Ishikawa (cell line): ENCODE data around the gene PRICKLE4.

Experiments
- CEBPB ChIP-seq: IDR thresholded peaks from 2 replicates; pipeline ENCODE4 v1.6.1; 2012
- CREB1 ChIP-seq: IDR thresholded peaks from 2 replicates; pipeline ENCODE4 v1.6.1; 2012; ENCODE audit warnings: low read depth
- EGR1 ChIP-seq: IDR thresholded peaks from 2 replicates; pipeline ENCODE4 v1.6.1; 2012
- EP300 ChIP-seq: IDR thresholded peaks from 2 replicates; pipeline ENCODE4 v1.6.1; 2012; ENCODE audit warnings: borderline replicate concordance
- FOXM1 ChIP-seq: IDR thresholded peaks from 2 replicates; pipeline ENCODE4 v1.6.1; 2012; ENCODE audit warnings: low read depth, borderline replicate concordance
- MAX ChIP-seq: IDR thresholded peaks from 2 replicates; pipeline ENCODE4 v1.6.1; 2012
- NFIC ChIP-seq: IDR thresholded peaks from 2 replicates; pipeline ENCODE4 v1.6.1; 2012
- RAD21 ChIP-seq: IDR thresholded peaks from 2 replicates; pipeline ENCODE4 v1.6.1; 2012; ENCODE audit warnings: low read depth
- REST ChIP-seq: IDR thresholded peaks from 2 replicates; pipeline ENCODE4 v1.6.1; 2012; ENCODE audit warnings: low read depth, mild to moderate bottlenecking
- TAF1 ChIP-seq: IDR thresholded peaks from 2 replicates; pipeline ENCODE4 v1.6.1; 2012; ENCODE audit warnings: low read depth, mild to moderate bottlenecking
- TCF12 ChIP-seq: IDR thresholded peaks from 2 replicates; pipeline ENCODE4 v1.6.1; 2012; ENCODE audit warnings: low read depth
- TEAD4 ChIP-seq: IDR thresholded peaks from 2 replicates; pipeline ENCODE4 v1.6.1; 2012
- USF1 ChIP-seq: IDR thresholded peaks from 2 replicates; pipeline ENCODE4 v1.6.1; 2012
- YY1 ChIP-seq: IDR thresholded peaks from 2 replicates; pipeline ENCODE4 v1.6.1; 2012; ENCODE audit warnings: low read depth
- ZBTB7A ChIP-seq: IDR thresholded peaks from 2 replicates; pipeline ENCODE4 v1.6.1; 2012; ENCODE audit warnings: low read depth

Gene PRICKLE4

GRCh38 chr6:41832263-41832662, 51.7 kb downstream of the PRICKLE4 start:
- TF ChIP-seq TEAD4 (no peak), MAX (no peak), ZBTB7A (no peak), EP300 (no peak), RAD21 (no peak), CREB1 (no peak), EGR1 (no peak), TAF1 (no peak), CEBPB (no peak), TCF12 (no peak), FOXM1 (no peak), YY1 (no peak), REST (no peak)

- no peak for TF ChIP-seq EGR1
- no peak for TF ChIP-seq TAF1
- TF ChIP-seq RAD21, result no peak
- no peak for TF ChIP-seq MAX
- TF ChIP-seq REST, result no peak
- TF ChIP-seq ZBTB7A, result no peak
- no peak for TF ChIP-seq TEAD4
- no peak for TF ChIP-seq EP300
- TF ChIP-seq YY1, result no peak
- no peak for TF ChIP-seq USF1
These were observed 55.6 kb downstream of the PRICKLE4 start for GRCh38 chr6:41836022-41836659.

- TF ChIP-seq EGR1 (no peak), RAD21 (no peak), NFIC (no peak), TEAD4 (no peak)
These were observed 56.1 kb downstream of the PRICKLE4 start for GRCh38 chr6:41836660-41837052.
